ENCODE measurements around the gene NOS3.

DNA sequence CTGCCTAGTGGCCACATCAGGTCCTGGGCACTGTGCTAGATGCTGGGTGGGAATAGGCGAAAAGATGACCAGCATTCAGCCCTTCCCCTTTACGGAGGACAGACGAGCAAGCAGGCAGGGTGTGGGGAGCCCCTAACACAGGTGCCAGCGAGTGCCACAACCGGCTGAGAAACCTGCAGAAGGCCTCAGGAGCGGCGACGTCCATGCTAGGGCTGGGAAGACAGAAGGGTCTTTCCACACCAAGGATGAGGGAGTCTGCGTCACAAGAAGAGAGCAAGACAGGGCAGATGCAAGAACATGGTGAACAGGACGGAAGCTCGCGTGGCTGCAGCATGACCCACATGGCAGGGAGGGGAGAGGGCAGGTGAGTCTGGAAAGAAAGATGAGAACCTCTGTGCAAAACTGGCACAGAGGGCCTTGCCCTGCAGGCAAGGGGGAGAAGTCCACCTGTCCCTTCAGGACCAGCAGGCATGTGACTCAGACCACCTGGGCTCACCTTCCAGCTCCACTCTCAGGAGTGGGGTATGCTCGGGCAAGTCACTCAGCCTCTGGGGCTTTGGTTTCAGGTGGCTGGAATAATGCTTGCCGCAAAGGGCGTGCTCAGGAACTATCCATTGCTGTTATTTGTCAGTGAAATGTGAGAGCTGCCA, 49.3 kb upstream of the NOS3 start:
- TF ChIP-seq, protein P1, sequence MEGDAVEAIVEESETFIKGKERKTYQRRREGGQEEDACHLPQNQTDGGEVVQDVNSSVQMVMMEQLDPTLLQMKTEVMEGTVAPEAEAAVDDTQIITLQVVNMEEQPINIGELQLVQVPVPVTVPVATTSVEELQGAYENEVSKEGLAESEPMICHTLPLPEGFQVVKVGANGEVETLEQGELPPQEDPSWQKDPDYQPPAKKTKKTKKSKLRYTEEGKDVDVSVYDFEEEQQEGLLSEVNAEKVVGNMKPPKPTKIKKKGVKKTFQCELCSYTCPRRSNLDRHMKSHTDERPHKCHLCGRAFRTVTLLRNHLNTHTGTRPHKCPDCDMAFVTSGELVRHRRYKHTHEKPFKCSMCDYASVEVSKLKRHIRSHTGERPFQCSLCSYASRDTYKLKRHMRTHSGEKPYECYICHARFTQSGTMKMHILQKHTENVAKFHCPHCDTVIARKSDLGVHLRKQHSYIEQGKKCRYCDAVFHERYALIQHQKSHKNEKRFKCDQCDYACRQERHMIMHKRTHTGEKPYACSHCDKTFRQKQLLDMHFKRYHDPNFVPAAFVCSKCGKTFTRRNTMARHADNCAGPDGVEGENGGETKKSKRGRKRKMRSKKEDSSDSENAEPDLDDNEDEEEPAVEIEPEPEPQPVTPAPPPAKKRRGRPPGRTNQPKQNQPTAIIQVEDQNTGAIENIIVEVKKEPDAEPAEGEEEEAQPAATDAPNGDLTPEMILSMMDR (IDR thresholded peaks at IDR 0.05): no peak
- TF ChIP-seq POLR2A (IDR thresholded peaks at IDR 0.05): no peak

All from esophagus squamous epithelium (tissue), 4 donors.